ENCODE results near the gene CDH13. TPM values are rescaled to one million over a fixed set of nuclear protein-coding genes. Genes with fewer than 3 reads are reported as not detected.

The CDH13 gene
- total and polyA plus RNA-seq, 9 of the 15 experiments (the other 6 are each of a cell fraction or from before 2014, with no cell fraction given) = 0.03 TPM; not detected in 8

- ChIA-PET CTCF (ENCODE audit: low intra/inter-chr PET ratio) (no interaction called here), POLR2A (no interaction called here)
- Histone ChIP-seq H2AFZ (ENCODE audit: low read depth, low read length) (no peak overlapping the region), H3K27ac (ENCODE audit: extremely low read depth, low read depth, low read length) (no peak overlapping the region), H3K27me3 (ENCODE audit: control insufficient read depth in 2 of 2, insufficient read depth in 2 of 2, low read length in 2 of 2) (no peaks in the 10 kb centered on the region), H4K20me1 (replicated peaks; ENCODE audit: control insufficient read depth, insufficient read depth, low read length) (no peaks in the 10 kb centered on the region), H3K9me3 (replicated peaks; ENCODE audit: control insufficient read depth, insufficient read depth, low read depth, low read length) (no peaks in the 10 kb centered on the region; the same call in 1 of the 2 replicates), H3K4me1 (replicated peaks in 1 of 2; ENCODE audit: control insufficient read depth in 2 of 2, insufficient read depth in 2 of 2, low read length in 2 of 2) (no peaks in the 10 kb centered on the region), H3K4me3 (no peak overlapping the region), H3K9me1 (ENCODE audit: control insufficient read depth, insufficient read depth, low read length) (no peaks in the 10 kb centered on the region), H3K79me2 (ENCODE audit: control insufficient read depth, insufficient read depth, low read length) (no peaks in the 10 kb centered on the region), H3K4me2 (ENCODE audit: insufficient read depth, low read length) (no peak overlapping the region), H3K9ac (ENCODE audit: insufficient read depth in 1 of 2, low read depth in 2 of 2, low read length in 2 of 2) (no peak overlapping the region), H3K36me3 (ENCODE audit: control insufficient read depth, insufficient read depth, low read length) (no peaks in the 10 kb centered on the region)
- intact Hi-C loops (cut with micrococcal nuclease) = no loop called here
- in situ Hi-C loops (cut with MboI) = no loop called here
- FAIRE-seq (no peak), ATAC-seq (no peak), DNase-seq (ENCODE audit: extremely low read depth in 1 of 4, low spot score in 3 of 4) (no peak)
- BruUV-seq (replicated peaks) = no TSS peak
- TF ChIP-seq TRIM25 (IDR thresholded peaks at IDR 0.05; ENCODE audit: borderline replicate concordance) = no peak
- no peak for TF ChIP-seq HMGXB4 (CRISPR knock-in tag; IDR thresholded peaks at IDR 0.05)
- no peak for TF ChIP-seq NRF1 (conservative IDR thresholded peaks at IDR 0.05 in 1 of 2, IDR thresholded peaks at IDR 0.05 in 1 of 2)
- TF ChIP-seq TAF9B (IDR thresholded peaks at IDR 0.05; ENCODE audit: partially characterized antibody) = no peak
- TF ChIP-seq HNRNPH1 (optimal IDR thresholded peaks at IDR 0.05; ENCODE audit: low read depth, low read length) = no peak
- TF ChIP-seq ZNF212 (CRISPR knock-in tag; IDR thresholded peaks at IDR 0.05) = no peak
- no peak for TF ChIP-seq FOXK2 (conservative IDR thresholded peaks at IDR 0.05 in 1 of 2, IDR thresholded peaks at IDR 0.05 in 1 of 2; ENCODE audit: low read depth in 2 of 2)
- no peak for TF ChIP-seq FOXA1 (IDR thresholded peaks at IDR 0.05; ENCODE audit: borderline replicate concordance)
- TF ChIP-seq, protein P1, sequence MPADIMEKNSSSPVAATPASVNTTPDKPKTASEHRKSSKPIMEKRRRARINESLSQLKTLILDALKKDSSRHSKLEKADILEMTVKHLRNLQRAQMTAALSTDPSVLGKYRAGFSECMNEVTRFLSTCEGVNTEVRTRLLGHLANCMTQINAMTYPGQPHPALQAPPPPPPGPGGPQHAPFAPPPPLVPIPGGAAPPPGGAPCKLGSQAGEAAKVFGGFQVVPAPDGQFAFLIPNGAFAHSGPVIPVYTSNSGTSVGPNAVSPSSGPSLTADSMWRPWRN (IDR thresholded peaks at IDR 0.05; ENCODE audit: low read depth) = no peak
- TF ChIP-seq NCOA6 (IDR thresholded peaks at IDR 0.05) = no peak
- no peak for TF ChIP-seq POLR2AphosphoS5 (IDR thresholded peaks at IDR 0.05; ENCODE audit: control insufficient read depth, insufficient read depth, low read depth, low read length)
- no peak for TF ChIP-seq NFE2 (IDR thresholded peaks at IDR 0.05; ENCODE audit: low read depth)
- no peak for TF ChIP-seq HNRNPUL1 (IDR thresholded peaks at IDR 0.05; ENCODE audit: low read length)
- TF ChIP-seq, protein P2, sequence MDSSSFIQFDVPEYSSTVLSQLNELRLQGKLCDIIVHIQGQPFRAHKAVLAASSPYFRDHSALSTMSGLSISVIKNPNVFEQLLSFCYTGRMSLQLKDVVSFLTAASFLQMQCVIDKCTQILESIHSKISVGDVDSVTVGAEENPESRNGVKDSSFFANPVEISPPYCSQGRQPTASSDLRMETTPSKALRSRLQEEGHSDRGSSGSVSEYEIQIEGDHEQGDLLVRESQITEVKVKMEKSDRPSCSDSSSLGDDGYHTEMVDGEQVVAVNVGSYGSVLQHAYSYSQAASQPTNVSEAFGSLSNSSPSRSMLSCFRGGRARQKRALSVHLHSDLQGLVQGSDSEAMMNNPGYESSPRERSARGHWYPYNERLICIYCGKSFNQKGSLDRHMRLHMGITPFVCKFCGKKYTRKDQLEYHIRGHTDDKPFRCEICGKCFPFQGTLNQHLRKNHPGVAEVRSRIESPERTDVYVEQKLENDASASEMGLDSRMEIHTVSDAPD (CRISPR knock-in tag; IDR thresholded peaks at IDR 0.05) = no peak
- TF ChIP-seq ZKSCAN1 (IDR thresholded peaks at IDR 0.05; ENCODE audit: low read depth, low read length) = no peak
- TF ChIP-seq TBP (optimal IDR thresholded peaks at IDR 0.05; ENCODE audit: low read depth, low read length) = no peak
- TF ChIP-seq KAT7 (CRISPR knock-in tag; IDR thresholded peaks at IDR 0.05; ENCODE audit: borderline replicate concordance) = no peak
- TF ChIP-seq XRCC4 (IDR thresholded peaks at IDR 0.05; ENCODE audit: extremely low read depth, insufficient read depth, insufficient read length) = no peak
These were observed 67.6 kb downstream of the CDH13 start for GRCh38 chr16:82694239-82694874.

Measured in K562 (cell line).